AG08396 (cell line): ENCODE results near the gene GNAI3.
"Not testable (repeated sequence)": the region's sequence is repeated elsewhere in the genome, so short reads cannot be mapped to it uniquely, and the experiment has no call there.

Experiments
- DNase-seq: peaks from one replicate; pipeline ENCODE4 v3.0.0; 2012; ENCODE audit warnings: low spot score, mixed read lengths

The GNAI3 gene

GRCh38 chr1:109637446-109637845 is 89.0 kb downstream of the GNAI3 start:
- no peak for DNase-seq

DNA sequence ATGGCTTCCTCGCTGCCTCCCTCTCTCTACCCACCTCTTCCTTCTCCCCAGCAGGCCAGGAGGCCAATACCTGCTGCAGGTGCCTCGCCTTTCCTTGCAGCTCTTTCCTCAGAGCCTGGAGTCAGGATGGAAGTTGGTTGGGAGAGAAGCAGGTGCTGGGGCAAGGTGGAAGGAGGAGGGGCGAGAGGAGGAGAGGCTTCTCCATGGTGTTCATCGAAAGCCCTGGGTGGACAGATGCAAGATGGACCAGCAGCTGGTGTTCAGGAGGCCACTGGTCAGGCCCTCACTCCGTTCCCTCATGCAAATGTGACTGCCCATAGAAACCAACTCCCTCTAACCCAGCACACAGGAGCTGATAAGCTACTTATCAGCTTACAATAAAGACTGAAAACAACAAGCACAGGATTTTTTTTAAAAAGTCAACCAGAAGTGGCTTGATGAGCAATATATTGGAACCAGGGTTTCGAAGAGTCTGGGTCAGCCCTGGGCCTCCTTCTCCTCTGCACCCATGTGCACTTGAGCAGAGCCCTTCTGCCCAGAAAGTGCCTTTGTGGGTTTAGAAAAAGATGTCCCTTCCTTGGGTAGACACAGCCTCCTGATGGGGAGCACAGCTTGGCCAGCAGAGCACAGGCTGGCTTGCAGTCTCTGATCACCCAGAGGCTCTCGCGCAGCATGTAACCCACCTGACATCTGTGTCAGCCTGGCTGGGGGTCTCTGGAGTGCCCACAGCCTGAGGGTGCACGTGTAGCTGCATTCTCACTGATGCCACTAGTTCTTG is 90.8 kb downstream of the GNAI3 start:
- DNase-seq = no peak

- DNase-seq = no peak
Observed at GRCh38 chr1:109639841-109640184, 91.4 kb downstream of the GNAI3 start.

DNA sequence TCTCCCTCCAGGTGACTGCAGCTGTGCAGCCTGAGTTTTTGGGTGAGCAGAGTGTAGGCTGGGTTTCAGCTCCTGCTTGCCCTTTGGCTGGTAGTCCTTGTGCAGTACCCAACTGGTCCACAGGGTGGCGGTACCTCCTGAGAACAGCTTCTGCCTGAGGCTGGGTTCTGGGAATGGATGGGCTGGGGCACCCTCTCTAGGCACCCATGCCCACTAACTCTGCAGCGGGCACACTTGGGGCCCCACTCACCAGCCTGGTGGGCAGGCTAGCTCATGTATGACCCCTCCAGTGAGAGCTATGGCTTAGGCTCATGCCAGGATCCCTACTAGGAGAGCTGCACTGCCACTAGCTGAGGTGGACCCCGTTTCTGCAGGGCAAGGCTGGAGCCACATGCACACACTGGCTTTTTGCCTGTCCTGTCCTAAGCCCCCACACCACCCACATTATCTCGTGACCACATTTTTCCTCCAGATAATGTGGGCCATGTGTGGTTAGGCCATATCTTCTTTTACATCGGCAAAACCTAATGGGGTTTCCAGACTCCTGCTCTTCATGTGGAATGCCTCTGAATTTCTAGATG is 92.0 kb downstream of the GNAI3 start:
- peak; percentile 72 for DNase-seq

- DNase-seq = no peak
Observed at GRCh38 chr1:109641078-109641740, 92.8 kb downstream of the GNAI3 start.

DNA sequence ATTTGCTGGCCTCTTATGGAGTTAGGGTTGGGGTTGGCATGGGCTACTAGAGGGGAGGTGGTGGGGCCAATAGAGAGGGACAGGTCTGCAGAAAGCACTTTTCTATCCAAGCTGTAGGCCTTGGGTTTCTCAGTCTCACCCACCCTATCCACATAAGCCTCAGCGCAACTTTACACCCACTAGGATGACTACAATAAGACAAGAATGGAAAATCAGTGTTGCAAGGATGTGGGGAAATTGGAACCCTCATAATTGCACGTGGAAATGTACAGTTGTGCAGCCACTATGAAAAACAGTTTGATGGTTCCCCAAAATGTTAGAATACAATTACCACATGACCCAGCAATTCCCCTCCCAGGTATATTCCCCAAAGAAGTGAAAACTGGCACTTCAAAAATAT is 93.4 kb downstream of the GNAI3 start:
- DNase-seq = no peak

DNA sequence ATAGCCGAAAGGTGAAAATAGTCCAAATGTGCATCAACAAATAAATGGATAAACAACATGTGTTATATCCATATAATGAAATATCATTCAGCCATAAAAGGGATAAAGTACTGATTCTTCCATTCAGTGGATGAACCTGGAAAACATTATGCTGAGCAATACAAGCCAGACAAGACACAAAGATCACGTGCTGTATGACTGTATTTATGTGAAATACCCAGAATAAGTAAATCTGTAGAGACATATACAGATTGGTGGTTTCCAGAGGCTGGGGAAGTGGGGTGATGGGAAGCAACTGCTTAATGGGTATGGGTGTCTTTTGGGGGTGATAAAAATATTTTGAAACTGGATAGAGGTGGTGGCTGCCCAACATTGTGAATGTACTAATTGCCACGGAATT is 94.2 kb downstream of the GNAI3 start:
- DNase-seq = no peak

DNA sequence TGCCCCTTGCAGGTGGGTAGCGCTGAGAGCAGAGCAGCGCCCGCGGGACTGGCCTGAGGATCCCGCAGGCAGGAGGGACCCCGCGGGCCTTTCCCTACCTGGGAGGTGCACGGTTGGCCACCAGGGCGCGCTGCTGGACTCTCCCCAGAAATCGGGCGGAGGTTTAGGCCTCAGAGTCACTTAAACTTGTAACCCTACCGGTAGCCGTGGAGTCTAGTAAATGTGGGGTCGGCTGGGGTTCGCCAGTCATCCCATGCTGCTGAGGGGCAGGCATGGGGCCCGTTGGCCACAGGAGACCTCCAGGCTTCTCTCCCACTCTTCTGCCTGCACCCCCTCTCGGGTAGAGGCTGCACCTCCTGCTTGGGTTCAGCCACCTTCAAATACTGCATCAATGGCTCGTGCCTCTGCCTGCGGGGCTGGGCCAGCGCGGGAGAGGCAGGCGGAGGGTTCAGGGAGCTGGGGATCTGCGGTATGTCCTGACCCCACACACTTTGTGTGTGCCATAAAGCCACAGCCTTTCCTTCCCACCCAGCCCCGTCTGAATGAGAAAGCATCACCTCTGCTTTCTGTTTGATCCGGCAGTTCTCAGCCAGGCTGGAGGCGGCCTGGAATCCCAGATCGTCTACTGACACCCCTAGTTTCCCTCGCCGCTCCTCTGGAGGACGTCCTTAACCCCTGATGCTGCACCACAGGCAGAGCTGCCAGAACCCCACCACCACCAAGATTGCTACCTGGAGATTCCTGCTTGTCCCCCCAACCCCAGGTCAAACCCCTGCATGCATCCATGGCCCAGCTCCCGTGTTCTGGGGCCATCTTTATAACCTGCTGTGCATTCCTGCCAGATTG is 95.2 kb downstream of the GNAI3 start:
- DNase-seq = peak; percentile 78

DNA sequence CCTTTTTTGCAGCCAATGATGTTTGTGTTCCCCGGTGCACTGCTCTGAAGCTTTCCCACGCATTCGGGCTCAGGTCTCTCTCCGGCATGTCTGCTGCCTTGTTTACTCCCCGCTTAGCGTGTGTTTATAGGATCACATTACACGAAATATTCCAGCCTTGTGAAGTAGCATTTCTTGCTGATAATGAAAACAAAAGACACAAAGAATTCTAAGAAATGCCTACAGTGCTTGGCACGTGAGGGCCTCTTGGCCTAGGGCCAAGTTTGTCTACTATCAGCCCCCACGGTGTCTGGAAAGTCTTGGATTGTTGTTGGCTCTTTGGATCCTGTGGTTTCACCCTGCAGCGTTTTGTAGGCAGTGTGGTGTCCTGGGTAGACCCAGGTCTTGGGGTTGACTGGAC is 96.3 kb downstream of the GNAI3 start:
- DNase-seq = no peak

DNA sequence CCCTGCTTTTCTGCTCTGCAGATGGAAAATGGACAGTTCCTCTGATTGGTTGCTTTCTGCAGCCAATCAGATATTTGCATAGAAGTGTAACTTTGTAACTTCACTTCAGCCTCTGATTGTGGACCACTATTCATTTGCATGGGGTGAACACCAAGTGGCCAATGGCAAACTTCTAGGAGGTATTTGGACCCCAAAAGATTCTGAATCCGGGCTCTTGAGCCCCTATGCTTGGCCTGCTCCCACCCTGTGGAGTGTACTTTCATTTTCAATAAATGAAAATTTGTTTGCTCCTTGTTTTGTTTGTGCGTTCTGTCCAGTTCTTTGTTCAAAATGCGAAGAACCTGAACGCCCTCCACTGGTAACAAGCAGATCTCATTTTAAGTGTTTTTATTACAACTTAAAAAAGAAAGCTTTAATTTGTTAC is 101.1 kb downstream of the GNAI3 start:
- no peak for DNase-seq

GRCh38 chr1:109650609-109651008 is 102.2 kb downstream of the GNAI3 start:
- no peak for DNase-seq

GRCh38 chr1:109652402-109652801 is 104.0 kb downstream of the GNAI3 start:
- DNase-seq = no peak

DNA sequence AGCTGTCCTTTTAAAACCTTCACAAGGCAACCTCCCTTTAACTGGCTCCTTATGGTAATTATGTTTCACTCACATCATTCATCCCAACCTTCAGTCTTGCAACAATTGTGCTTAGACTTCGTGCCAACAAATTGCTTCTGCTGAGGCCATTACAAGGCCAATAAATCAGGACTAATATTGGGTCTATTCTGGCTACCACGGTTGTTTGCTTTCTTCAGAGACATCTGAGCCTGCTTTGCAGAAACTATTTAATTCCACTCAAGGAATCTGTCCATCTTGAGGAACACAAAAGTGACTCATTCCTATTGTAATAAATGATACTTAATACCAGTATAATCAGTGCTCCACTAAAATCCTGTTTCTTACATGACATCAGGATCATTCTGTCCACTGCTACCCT is 104.9 kb downstream of the GNAI3 start:
- DNase-seq = no peak

GRCh38 chr1:109654519-109654918 is 106.1 kb downstream of the GNAI3 start:
- DNase-seq = no peak

DNA sequence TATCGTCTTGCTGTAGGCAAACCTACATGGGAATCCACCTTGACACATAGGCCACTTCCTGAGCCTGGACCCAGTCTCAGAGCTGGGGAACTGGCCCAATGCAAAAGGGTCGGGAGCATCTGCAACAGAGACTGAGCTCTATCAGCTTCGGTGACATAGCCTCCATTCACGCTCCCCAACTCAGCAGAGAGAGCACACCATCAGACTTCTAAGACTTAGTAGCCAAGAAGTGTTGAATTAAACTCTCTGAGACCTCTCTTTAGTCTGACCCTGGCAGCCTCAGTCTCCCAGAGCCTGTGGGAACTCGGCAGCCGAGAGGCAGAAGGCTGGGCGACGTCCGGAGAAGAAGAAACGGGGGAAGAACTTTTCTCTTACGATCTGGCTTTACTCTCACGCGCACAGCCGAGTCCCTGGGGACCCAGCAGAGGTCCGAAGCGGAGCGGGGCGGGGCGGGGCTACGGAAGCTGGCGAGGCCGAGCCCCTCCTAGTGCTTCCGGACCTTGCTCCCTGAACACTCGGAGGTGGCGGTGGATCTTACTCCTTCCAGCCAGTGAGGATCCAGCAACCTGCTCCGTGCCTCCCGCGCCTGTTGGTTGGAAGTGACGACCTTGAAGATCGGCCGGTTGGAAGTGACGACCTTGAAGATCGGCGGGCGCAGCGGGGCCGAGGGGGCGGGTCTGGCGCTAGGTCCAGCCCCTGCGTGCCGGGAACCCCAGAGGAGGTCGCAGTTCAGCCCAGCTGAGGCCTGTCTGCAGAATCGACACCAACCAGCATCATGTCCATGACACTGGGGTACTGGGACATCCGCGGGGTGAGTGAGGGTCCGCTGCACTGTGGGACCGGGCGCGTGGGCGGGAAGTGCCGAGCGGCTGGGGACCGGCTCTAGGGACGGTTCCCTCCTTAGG is 107.5 kb downstream of the GNAI3 start, which contains the start of gene GSTM4:
Gene GSTM4 (plus strand): TSS at position 485 of the 905 bp plus-strand sequence. CDS start 291 bp downstream, at position 776.
- peak; percentile 84 for DNase-seq

- DNase-seq = no peak
Observed at GRCh38 chr1:109657395-109657794, 109.0 kb downstream of the GNAI3 start.

DNA sequence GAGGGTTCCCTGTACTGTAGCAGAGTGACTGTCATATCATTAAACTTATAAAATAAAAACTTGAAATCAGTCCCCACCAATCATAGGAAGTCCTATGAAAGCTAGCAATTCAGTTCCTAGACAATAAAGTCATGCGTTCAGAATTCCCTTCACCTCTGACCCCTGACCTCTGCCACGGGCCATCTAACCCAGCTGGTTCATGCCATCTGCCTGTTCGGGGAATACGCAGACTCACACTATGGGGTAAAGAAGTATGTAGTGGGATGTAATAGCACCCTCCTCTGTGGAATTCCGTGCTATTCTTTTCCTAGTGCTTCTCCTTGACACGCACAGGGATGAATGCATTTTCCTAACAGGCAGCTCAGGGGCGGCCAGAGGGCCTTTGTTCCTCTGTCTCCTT is 109.6 kb downstream of the GNAI3 start:
- no peak for DNase-seq

GRCh38 chr1:109658533-109659042 is 110.2 kb downstream of the GNAI3 start:
- no peak for DNase-seq

DNA sequence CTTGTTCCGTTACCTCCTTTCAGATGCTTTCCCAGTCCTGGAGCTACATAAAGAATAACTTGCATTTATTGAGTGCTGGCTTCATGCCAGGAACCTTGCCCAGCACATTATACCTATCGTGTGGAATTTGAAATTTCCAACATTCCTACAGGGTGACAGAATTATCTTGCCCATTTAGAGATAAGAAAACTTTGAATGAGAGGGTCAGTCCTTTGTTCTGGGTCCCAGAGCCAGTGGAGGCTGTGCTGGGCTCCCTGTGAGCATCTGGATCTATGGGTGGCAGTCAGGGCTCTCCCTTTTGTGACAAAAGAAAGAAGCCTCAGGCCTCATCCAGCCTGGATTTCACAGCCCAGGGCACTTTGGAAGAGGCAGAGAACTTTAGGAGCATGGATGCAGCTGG is 110.7 kb downstream of the GNAI3 start:
- DNase-seq = no peak

GRCh38 chr1:109659997-109660690 is 111.7 kb downstream of the GNAI3 start:
- DNase-seq = no peak

GRCh38 chr1:109660691-109661026 is 112.2 kb downstream of the GNAI3 start:
- not testable (repeated sequence) for DNase-seq
